T-helper 2 cell treated with Interferon-gamma antibody and Interleukin-4, amounts not matched to agents 100 ng/mL and 5 ng/mL, for 36 hours (primary cell): ENCODE measurements around the gene TM7SF3. TPM values are rescaled to one million over a fixed set of nuclear protein-coding genes. Genes with fewer than 3 reads are reported as not detected.
"Not testable (repeated sequence)": the region's sequence is repeated elsewhere in the genome, so short reads cannot be mapped to it uniquely, and the experiment has no call there.

ENCODE experiments used
- intact Hi-C: fragments of 100-400 bp; cut with micrococcal nuclease; formaldehyde crosslinking; loops from one replicate; pipeline ENCODE4 v1.15.1; 2023
- total RNA-seq: library from RNA; stranded (reverse); gene quantifications from 2 replicates; pipeline ENCODE4 v1.2.3, GENCODE V29; 2022

Gene TM7SF3
- total RNA-seq = 58.7 and 65.4 TPM in 2 replicates

- intact Hi-C loops = loop anchor here (1.0 to 10.0 kb wide), 12 partner anchors 8 to 917 kb away; partner anchors contain the start of genes BMAL2, FGFR1OP2, ITPR2 and MED21
These were observed at the start of gene TM7SF3 for GRCh38 chr12:27014085-27014858. TM7SF3 (minus strand) TSS chr12:27014384; CDS start chr12:27014168, 216 bp downstream.

GRCh38 chr12:27063250-27063851 is 49.2 kb upstream of the TM7SF3 start:
- intact Hi-C loops = no loop called here

GRCh38 chr12:27061317-27061716 is 47.1 kb upstream of the TM7SF3 start:
- intact Hi-C loops = no loop called here

- intact Hi-C loops = no loop called here
These were observed 46.6 kb upstream of the TM7SF3 start for GRCh38 chr12:27060740-27061139.

GRCh38 chr12:27057543-27057942 is 43.4 kb upstream of the TM7SF3 start:
- intact Hi-C loops = no loop called here

GRCh38 chr12:27055966-27056365 is 41.8 kb upstream of the TM7SF3 start:
- intact Hi-C loops = no loop called here

- intact Hi-C loops = no loop called here
These were observed 38.6 kb upstream of the TM7SF3 start for GRCh38 chr12:27052742-27053141.

GRCh38 chr12:27052176-27052575 is 38.0 kb upstream of the TM7SF3 start:
- intact Hi-C loops = no loop called here

- intact Hi-C loops = no loop called here
These were observed 34.9 kb upstream of the TM7SF3 start for GRCh38 chr12:27048822-27049752.

GRCh38 chr12:27042018-27042417 is 27.8 kb upstream of the TM7SF3 start:
- intact Hi-C loops = not testable (repeated sequence)

GRCh38 chr12:27040637-27041036 is 26.5 kb upstream of the TM7SF3 start:
- intact Hi-C loops = not testable (repeated sequence)

- intact Hi-C loops = no loop called here
These were observed 20.6 kb upstream of the TM7SF3 start for GRCh38 chr12:27034607-27035293.

GRCh38 chr12:27032679-27033078 is 18.5 kb upstream of the TM7SF3 start:
- intact Hi-C loops = no loop called here

- intact Hi-C loops = no loop called here
These were observed 17.3 kb upstream of the TM7SF3 start for GRCh38 chr12:27031531-27031930.

GRCh38 chr12:27026257-27026656 is 12.1 kb upstream of the TM7SF3 start:
- intact Hi-C loops = no loop called here

GRCh38 chr12:27025116-27025515 is 10.9 kb upstream of the TM7SF3 start:
- intact Hi-C loops = no loop called here

GRCh38 chr12:27024291-27024690 is 10.1 kb upstream of the TM7SF3 start:
- intact Hi-C loops = no loop called here

- intact Hi-C loops = no loop called here
These were observed 6.6 kb upstream of the TM7SF3 start for GRCh38 chr12:27020761-27021160.

- intact Hi-C loops = loop anchor here (10.0 kb wide), 2 partner anchors 273 to 637 kb away; no protein-coding TSS in a partner anchor
These were observed 3.9 kb upstream of the TM7SF3 start for GRCh38 chr12:27018037-27018436.

GRCh38 chr12:27017163-27017823 is 3.1 kb upstream of the TM7SF3 start:
- intact Hi-C loops = loop anchor here (10.0 kb wide), 2 partner anchors 272 to 638 kb away; no protein-coding TSS in a partner anchor
